Neural crest cell (in vitro differentiated cells): ENCODE results near the gene HDAC10. TPM values are rescaled to one million over a fixed set of nuclear protein-coding genes. Genes with fewer than 3 reads are reported as not detected.

ENCODE experiments used
- DNase-seq: peaks from one replicate; pipeline ENCODE4 v3.0.0; 2021; ENCODE audit warnings: low read depth, mixed read lengths, low spot score
- H3K27ac Mint-ChIP-seq: one replicate; pipeline ENCODE4 v1.8.0; 2021; ENCODE audit warnings: mild to moderate bottlenecking, mixed read lengths; ENCODE audit not compliant: unreplicated experiment
- H3K27me3 Mint-ChIP-seq: 2 replicates; pipeline ENCODE4 v1.8.0; 2021; ENCODE audit warnings: low read depth, mild to moderate bottlenecking, mixed read lengths
- H3K36me3 Mint-ChIP-seq: 2 replicates; pipeline ENCODE4 v1.8.0; 2021; ENCODE audit warnings: low read depth, mild to moderate bottlenecking, mixed read lengths
- H3K4me1 Mint-ChIP-seq: 2 replicates; pipeline ENCODE4 v1.8.0; 2021; ENCODE audit warnings: mixed read lengths
- H3K4me3 Mint-ChIP-seq: one replicate; pipeline ENCODE4 v1.8.0; 2021; ENCODE audit warnings: mild to moderate bottlenecking, mixed read lengths
- H3K9me3 Mint-ChIP-seq: 2 replicates; pipeline ENCODE4 v1.8.0; 2021; ENCODE audit warnings: mixed read lengths
- CTCF ChIP-seq: fragments of 200-600 bp; sonication (generic); conservative IDR thresholded peaks from 2 replicates; pipeline ENCODE4 v1.5.0; 2021; ENCODE audit warnings: antibody characterized with exemption, mild to moderate bottlenecking
- total RNA-seq: library from RNA; stranded (reverse); gene quantifications from 2 replicates; pipeline ENCODE4 v1.2.1, GENCODE V29; 2021

Gene HDAC10
- total RNA-seq, 1 donor from 2014 or later: 52.9 TPM

DNA sequence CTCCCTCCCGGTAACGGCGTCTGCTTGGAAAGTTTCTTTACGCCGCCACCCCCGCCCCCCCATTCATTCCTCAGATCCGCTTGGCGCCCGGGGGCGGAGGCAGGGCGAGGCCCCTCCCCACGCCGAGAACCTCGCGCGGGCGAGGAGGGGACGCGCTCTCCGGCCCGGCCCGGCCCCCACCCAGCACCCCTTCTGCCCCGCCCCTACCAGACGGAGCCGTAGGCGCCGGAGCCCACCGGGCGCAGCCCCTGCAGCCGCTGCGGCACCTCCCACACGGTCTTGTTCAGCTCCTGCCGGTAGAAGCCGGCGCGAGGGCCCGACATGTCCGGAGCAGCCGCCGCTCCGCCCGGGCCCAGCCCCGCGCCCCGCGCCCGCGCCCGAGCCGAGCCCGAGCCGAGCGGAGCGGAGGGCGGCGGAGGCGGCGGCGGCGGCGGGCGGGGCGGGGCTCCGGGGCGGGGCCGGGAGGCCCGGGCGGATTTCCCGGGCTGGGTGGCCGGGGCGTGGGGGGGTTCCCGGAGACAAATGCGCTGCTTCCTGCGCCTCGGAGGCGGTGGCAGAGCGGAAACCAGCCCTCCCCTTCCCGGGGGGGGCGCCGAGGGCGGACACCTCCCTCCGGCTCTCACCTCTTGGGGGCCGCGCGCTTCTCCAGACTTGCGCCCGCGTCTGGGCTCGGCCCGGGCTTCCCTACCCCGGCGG lies 19.1 kb upstream of the HDAC10 start, which contains the start of gene MAPK11:
Gene MAPK11 (minus strand): TSS at position 411 of the 696 bp plus-strand sequence. CDS start 88 bp downstream, at position 323.
- no peak for DNase-seq
- peaks cover 5% of the 10 kb centered on the region for H3K36me3 Mint-ChIP-seq
- TF ChIP-seq CTCF: no peak
- H3K9me3 Mint-ChIP-seq: no peaks in the 10 kb centered on the region
- no peak within 1 kb of the TSS for H3K27ac Mint-ChIP-seq
- H3K4me1 Mint-ChIP-seq: peaks cover 11% of the 10 kb centered on the region
- peak within 1 kb of the TSS; percentile 81 for H3K4me3 Mint-ChIP-seq
- peaks cover 38% of the 10 kb centered on the region for H3K27me3 Mint-ChIP-seq

GRCh38 chr22:50269573-50269969 lies 18.5 kb upstream of the HDAC10 start:
- peaks cover 38% of the 10 kb centered on the region for H3K27me3 Mint-ChIP-seq
- no peak for TF ChIP-seq CTCF
- H3K36me3 Mint-ChIP-seq: peaks cover 5% of the 10 kb centered on the region
- H3K9me3 Mint-ChIP-seq: no peaks in the 10 kb centered on the region
- H3K27ac Mint-ChIP-seq: no peak overlapping the region
- H3K4me1 Mint-ChIP-seq: peaks cover 11% of the 10 kb centered on the region
- H3K4me3 Mint-ChIP-seq: peak overlapping the region; percentile 73
- DNase-seq: no peak

DNA sequence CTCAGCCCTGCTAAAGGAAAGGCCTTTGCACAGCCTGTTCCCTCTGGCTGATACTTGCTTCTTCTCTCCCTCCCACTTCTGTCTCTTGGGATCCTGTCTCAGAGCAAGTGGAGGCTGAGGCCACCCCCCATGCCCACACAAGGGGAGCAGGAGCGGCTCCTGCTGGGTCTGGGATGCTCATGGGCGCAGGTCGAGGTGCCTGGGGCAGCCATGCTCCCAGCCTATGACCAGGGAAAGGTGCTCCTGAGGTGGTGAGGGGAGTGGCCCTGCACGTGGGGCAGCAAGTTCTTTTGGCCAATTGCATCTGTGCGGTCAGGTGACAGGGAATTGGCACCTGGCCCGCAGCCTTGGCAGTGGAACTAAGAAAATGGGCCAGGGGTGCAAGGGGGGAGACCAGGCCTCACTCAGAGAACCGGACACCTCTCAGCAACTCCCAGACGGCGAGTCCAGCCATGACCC lies 17.6 kb upstream of the HDAC10 start:
- H3K27ac Mint-ChIP-seq: no peak overlapping the region
- H3K4me1 Mint-ChIP-seq: peaks cover 5% of the 10 kb centered on the region
- H3K9me3 Mint-ChIP-seq: no peaks in the 10 kb centered on the region
- peak overlapping the region; percentile 73 for H3K4me3 Mint-ChIP-seq
- peaks cover 33% of the 10 kb centered on the region for H3K27me3 Mint-ChIP-seq
- TF ChIP-seq CTCF: no peak
- DNase-seq: no peak
- H3K36me3 Mint-ChIP-seq: peaks cover under 1% of the 10 kb centered on the region

- H3K27me3 Mint-ChIP-seq: peaks cover 31% of the 10 kb centered on the region
- H3K27ac Mint-ChIP-seq: no peak overlapping the region
- no peaks in the 10 kb centered on the region for H3K9me3 Mint-ChIP-seq
- peak; percentile 39 for TF ChIP-seq CTCF
- peak overlapping the region; percentile 73 for H3K4me3 Mint-ChIP-seq
- peaks cover 3% of the 10 kb centered on the region for H3K4me1 Mint-ChIP-seq
- no peak for DNase-seq
- no peaks in the 10 kb centered on the region for H3K36me3 Mint-ChIP-seq
These were observed 16.7 kb upstream of the HDAC10 start for GRCh38 chr22:50267591-50268390.

DNA sequence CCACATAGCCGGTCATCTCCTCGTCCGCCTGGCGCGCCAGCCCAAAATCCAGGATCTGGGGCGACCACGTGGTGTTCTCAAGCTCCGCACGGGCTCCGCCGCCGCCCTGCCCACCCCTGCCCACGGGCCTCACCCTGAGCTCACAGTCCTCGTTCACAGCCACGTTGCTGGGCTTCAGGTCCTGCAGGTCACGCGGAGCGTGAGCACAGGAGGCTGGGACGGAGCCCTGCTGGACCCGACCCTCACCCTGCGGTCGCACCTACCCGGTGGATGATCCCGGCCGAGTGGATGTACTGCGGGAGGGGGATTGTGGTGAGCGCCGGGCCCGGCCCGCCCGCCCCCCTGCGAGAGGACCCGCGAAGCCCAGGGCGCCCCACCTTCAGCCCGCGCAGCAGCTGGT lies 15.9 kb upstream of the HDAC10 start:
- Mint-ChIP-seq H3K4me1 (peaks cover 8% of the 10 kb centered on the region), H3K36me3 (no peaks in the 10 kb centered on the region), H3K27me3 (peaks cover 26% of the 10 kb centered on the region), H3K27ac (no peak overlapping the region), H3K9me3 (no peaks in the 10 kb centered on the region), H3K4me3 (no peak overlapping the region)
- TF ChIP-seq CTCF: no peak
- no peak for DNase-seq
